GM19452 (cell line): Measurements from ENCODE around the gene USP48.
"Not testable (repeated sequence)": the region's sequence is repeated elsewhere in the genome, so short reads cannot be mapped to it uniquely, and the experiment has no call there.

ENCODE experiments used
- ATAC-seq: cut with Tn5 transposase; IDR thresholded peaks from one replicate; pipeline ENCODE4 v1.9.1; 2021; ENCODE audit not compliant: unreplicated experiment

Gene USP48

GRCh38 chr1:21641076-21641475 lies 141.9 kb downstream of the USP48 start:
- ATAC-seq, result no peak

- ATAC-seq, result no peak
These were observed 142.3 kb downstream of the USP48 start for GRCh38 chr1:21640653-21641052.

GRCh38 chr1:21639594-21640041 lies 143.3 kb downstream of the USP48 start:
- ATAC-seq, result no peak

GRCh38 chr1:21638531-21639341 lies 144.2 kb downstream of the USP48 start:
- ATAC-seq, result no peak

GRCh38 chr1:21637514-21637913 lies 145.4 kb downstream of the USP48 start:
- no peak for ATAC-seq

- no peak for ATAC-seq
These were observed 146.9 kb downstream of the USP48 start for GRCh38 chr1:21636029-21636428.

- ATAC-seq, result no peak
These were observed 148.0 kb downstream of the USP48 start for GRCh38 chr1:21634806-21635535.

GRCh38 chr1:21633992-21634805 lies 148.8 kb downstream of the USP48 start:
- ATAC-seq, result no peak

- no peak for ATAC-seq
These were observed 149.7 kb downstream of the USP48 start for GRCh38 chr1:21633141-21633755.

GRCh38 chr1:21631944-21632887 lies 150.7 kb downstream of the USP48 start:
- no peak for ATAC-seq

GRCh38 chr1:21631590-21631943 lies 151.4 kb downstream of the USP48 start:
- not testable (repeated sequence) for ATAC-seq

- no peak for ATAC-seq
These were observed 152.2 kb downstream of the USP48 start for GRCh38 chr1:21630571-21631343.

- ATAC-seq, result no peak
These were observed 153.0 kb downstream of the USP48 start for GRCh38 chr1:21629971-21630370.

GRCh38 chr1:21628798-21629393 lies 154.1 kb downstream of the USP48 start:
- no peak for ATAC-seq
